HG03558 (cell line): ENCODE measurements around the gene CCRL2.
"Not testable (repeated sequence)": the region's sequence is repeated elsewhere in the genome, so short reads cannot be mapped to it uniquely, and the experiment has no call there.

Experiments used
- ATAC-seq: cut with Tn5 transposase; IDR thresholded peaks from one replicate; pipeline ENCODE4 v1.9.1; 2021; ENCODE audit warnings: moderate number of reproducible peaks; ENCODE audit not compliant: unreplicated experiment; ENCODE audit errors: extremely low read depth

Gene CCRL2

DNA sequence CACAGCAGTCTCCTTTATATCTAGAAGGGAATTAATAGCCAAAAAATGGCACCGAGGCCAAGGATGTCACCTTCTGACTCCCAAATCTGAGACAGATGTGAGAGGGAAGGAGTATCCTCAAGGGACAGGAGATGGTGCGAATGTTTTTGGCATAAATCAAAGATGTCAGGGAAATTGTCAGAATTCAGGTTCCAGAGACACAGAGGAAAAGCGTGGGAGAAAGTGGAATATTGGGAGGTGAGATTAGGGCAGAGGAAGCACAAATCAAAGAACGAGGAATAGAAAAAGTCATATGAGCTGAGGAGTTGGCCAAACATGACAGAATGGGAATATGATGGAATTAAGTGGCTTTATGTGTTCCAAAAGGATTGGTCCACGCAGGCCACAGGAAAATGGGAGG is 6.2 kb upstream of the CCRL2 start:
- ATAC-seq = no peak

DNA sequence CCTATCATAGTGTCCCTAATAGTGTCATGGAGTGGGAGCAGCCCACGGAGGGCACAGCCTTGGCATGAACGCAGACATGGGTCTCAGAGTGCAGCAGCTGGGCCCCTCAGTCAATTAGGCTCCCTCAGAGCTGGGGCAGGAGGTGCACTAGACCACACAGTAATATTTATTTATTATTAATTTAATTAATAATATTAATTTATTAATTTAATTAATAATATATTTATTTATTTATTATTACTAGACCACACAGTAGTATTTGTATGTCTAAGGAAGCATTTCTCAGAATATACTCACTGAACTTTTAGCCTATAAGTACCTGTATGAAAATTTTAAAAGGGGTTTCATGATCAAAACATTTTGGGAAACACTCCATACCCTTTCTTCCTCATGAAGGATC is 5.5 kb upstream of the CCRL2 start:
- ATAC-seq = no peak

DNA sequence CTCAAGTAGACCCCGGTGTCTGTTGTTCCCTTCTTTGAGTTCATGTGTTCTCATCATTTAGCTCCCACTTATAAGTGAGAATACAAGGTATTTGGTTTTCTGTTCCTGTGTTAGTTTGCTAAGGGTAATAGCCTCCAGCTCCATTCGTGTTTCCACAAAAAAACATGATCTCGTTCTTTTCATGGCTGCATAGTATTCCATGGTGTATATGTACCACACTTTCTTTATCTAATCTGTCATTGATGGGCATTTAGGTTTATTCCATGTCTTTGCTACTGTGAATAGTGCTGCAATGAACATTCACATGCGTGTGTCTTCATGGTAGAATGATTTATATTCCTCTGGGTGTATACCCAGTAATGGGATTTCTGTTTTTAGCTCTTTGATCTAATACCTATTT is 4.2 kb upstream of the CCRL2 start:
- not testable (repeated sequence) for ATAC-seq

DNA sequence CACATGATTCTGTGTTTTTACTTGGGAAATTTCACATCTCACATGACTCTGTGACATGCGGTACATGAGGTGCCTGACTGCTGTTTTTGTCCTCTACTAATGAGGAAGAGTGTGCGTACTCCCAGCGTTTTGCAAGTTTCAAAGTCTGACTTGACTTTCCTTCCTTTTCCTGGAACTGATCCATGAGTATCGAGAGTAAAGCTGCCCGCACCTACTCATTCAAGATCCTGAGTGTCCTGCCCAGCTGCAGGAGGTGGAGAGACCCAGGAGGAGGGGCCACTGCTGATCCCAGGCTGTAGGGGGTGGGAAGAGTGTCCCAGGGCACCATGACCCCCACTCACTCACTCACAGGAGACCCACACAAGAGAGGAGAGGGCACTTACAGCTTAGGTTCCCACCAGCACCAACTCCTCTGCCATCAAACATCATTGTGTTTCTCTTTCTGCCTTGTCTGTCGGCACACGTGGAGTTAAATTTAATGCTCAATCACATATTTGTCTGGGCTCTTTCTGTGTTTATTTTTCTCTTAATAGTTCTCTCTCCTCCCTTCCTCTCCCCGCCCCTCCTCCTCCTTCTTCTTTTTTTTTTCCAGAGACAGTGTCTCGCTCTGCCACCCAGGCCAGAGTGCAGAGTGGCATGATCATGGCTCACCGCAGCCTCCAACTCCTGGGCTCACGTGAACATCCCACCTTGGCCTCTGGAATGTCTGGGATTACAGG is 1.6 kb upstream of the CCRL2 start:
- no peak for ATAC-seq

DNA sequence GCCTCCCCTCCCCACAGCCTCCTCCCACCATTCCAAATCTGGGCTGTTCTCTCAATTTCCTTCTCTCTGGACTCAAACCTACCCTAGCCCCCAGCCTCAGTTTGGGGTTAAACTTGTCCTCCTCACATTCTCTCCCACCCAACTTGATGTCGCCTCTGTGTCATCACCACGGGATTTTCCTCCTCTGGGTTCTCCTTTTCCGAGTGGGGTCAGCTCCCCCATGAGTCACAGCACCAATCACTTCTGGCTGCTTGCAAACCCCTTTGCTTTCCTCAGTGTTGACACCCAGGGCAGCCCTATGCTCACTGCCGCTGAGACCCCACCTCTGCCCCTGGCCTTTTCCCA is 644 bp upstream of the CCRL2 start:
- no peak for ATAC-seq

DNA sequence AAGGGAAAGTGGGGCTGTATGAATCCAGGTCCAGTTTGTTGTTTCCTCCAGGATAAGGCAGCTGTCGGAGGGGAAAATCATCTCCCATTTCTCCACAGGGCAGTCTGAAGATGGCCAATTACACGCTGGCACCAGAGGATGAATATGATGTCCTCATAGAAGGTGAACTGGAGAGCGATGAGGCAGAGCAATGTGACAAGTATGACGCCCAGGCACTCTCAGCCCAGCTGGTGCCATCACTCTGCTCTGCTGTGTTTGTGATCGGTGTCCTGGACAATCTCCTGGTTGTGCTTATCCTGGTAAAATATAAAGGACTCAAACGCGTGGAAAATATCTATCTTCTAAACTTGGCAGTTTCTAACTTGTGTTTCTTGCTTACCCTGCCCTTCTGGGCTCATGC is 911 bp downstream of the CCRL2 start:
- ATAC-seq = no peak

DNA sequence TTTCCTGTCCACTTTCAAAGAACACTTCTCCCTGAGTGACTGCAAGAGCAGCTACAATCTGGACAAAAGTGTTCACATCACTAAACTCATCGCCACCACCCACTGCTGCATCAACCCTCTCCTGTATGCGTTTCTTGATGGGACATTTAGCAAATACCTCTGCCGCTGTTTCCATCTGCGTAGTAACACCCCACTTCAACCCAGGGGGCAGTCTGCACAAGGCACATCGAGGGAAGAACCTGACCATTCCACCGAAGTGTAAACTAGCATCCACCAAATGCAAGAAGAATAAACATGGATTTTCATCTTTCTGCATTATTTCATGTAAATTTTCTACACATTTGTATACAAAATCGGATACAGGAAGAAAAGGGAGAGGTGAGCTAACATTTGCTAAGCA is 1.8 kb downstream of the CCRL2 start:
- ATAC-seq = no peak

DNA sequence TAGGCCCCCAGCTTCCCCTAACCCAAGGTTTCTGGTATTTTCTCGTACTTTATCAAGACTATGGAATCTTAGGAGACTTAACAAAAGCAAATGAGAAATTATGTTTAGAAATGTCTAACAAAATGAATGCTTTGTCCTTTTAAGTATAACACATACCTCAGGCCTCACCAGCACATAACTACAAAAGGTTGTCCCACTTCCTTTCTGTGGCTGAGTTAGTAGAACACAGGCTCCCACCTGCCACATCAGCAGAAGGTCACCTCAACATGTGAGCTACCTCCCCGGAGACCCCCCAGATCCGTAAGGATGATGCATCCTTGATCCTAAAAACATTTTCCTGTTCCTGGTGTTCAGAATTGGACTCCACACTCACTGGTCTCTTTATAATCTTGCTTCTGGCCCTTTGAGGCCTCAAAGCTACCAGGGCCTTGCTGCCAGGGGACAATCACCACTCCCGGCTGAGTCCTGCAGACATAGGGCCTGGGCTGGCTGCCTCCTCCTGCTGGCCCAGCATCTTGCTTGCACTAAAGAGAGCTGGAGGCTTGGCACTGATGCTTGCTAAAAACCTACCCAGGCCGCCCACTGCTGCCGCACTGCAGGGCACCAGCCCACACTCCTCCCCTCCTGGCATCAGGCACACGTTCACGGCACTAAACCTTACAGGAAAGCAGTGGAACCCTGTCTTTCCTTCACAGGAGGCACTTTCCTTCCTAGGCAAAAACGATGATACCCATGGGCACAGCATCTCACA is 2.9 kb downstream of the CCRL2 start:
- no peak for ATAC-seq

DNA sequence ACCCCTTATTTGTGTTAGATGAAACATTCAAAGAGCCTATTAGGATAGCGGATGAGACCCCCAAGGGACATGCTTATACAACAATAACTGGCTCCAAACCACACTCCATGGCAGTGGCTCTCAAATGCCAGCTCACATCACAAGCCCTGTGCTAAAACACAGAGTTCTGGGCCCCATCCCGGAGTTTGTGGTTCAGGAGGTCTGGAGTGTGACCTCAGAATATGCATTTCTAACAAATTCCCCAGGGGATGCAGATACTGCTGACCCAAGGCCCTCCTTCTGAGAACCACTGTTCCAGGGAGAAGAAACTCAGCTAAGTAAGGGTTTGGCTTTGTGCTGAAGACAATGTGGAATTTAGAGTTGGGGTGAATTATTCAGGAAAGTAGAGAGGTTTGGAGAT is 3.6 kb downstream of the CCRL2 start:
- no peak for ATAC-seq

DNA sequence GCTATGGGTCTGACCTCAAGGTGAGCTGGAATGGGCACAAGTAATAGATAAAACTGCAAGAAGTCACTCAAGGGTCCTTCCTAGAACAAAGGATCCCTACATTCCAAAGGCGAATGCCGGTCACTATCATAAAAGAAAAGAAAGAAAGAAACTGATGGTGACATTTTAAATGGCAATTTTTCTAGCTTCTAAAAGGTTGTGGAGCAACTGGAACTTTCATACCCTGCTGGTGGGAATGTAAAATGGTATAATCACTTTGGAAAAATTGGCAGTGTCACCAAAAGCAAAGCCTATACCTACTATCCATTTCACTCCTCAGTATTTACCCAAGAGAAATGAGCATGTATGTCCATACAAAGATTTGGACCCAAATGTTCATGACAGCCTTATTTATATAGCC is 4.2 kb downstream of the CCRL2 start:
- ATAC-seq = no peak

DNA sequence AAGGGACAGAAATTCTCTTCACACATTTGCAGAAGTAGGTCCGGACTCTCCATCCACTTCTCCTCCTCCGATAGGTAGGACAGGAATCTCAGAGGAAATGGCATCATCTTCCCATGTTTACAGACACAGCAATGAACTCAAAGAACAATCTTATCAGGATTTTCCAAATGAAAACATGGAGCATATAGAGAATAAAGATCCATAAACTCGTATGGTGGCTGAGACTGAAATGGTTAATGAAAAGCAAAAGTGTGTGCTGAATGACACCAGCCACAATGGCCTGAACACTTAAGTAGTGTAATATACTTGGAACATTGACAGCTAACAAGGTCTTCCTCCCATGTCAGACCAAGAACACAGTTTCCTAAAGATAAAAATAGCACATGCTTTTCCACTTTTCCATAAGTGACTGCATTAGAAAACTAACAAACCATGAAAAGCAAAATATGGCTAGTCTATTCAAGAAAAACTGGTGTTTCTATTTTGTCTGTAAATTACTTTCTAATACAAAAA is 5.8 kb downstream of the CCRL2 start:
- ATAC-seq = no peak

DNA sequence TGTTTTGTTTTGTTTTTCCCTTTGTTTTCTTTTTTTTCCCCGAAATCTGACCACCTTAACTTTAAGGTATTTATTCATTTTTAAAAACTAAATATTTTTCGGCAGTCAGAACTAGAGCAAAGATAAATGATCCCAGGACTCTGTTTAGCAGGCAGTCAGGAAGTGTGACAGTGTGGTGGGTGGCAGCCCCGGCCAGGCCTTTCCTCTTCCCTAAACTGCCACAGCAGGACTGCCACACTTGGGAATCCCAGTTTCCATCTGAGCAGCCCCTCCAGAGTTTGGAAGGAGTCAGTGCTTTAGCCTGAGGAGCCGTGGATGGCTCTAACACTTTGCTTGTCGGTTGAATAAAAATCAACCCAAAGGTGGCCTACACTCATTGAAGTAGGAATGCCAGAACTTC is 6.9 kb downstream of the CCRL2 start:
- no peak for ATAC-seq

DNA sequence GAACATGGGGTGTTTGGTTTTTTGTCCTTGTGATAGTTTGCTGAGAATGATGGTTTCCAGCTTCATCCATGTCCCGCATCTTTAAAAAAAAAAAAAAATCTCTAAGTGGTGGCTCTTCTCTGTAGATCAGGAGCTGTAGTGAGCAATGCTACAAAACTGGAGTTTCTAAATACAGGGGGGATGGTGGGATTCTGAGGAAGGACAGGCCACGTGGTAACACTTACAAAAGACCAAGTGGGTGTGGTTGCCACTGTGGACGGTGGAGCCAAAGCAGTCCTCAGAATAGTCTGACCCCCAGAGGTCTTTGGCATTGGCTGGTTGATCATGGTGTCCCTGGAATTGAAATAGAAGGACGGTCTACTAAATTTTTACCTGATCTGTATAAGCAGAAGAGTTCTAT is 7.7 kb downstream of the CCRL2 start:
- ATAC-seq = no peak

DNA sequence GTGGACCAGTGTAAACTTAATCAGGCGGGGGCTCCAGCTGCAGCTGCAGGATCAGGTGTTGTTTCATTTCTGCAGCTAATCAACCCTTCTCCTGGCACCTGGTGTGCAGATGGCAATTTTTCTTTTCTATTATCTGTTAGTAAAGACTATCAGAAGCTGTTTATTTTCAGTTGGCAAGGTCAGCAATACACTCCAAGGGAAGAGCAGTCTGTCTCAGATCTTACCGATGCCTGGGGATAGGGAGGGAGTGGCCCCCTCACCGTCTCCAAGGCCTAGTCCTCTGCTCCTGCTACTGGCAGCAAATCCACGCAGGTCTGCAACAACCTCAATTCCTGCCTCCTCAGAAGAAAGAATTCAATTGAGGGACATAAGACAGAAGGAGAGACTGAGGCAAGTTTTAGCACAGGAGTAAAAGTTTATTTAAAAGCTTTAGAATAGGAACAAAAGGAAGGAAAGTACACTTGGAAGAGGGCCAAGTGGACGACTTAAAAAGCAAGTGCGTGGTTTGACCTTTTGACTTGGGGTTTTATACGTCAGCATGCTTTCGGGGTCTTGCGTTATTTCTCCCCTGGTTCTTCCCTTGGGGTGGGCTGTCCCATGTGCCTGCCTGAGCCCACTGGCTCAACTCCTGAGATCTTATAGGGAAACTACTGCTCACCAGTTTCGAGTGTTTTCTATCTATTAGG is 9.2 kb downstream of the CCRL2 start:
- ATAC-seq = no peak

DNA sequence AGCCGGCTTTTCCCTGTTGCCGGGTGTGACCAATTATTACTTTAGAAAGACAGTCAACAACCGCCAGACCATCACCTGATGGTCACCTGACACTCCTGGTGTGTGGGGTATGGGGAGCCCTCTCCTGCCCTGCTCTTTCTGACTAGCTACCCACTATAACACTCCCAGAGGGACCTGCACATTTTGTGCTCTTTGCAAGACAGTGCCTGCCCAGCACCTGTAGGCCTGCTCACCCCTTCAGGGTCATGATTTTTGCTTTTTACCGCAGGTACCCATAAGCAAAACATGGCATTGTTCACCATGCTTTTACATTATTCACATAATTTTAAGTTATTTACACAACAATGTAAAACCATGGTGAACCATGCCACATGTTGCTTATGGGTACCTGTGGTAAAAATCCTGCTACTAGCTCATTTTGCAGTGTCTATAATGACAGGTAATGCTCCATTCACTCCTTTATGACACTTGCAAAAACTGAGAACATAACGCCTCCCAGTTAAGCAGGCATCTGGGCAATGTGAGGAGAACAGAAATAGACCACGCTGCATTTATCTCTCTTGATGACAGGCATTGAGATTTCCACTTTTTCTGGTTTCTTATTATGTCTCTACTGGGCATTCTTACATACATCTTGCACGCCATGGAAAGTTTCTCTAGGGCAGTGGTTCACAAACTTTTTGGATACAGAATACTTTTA is 9.9 kb downstream of the CCRL2 start:
- no peak for ATAC-seq

DNA sequence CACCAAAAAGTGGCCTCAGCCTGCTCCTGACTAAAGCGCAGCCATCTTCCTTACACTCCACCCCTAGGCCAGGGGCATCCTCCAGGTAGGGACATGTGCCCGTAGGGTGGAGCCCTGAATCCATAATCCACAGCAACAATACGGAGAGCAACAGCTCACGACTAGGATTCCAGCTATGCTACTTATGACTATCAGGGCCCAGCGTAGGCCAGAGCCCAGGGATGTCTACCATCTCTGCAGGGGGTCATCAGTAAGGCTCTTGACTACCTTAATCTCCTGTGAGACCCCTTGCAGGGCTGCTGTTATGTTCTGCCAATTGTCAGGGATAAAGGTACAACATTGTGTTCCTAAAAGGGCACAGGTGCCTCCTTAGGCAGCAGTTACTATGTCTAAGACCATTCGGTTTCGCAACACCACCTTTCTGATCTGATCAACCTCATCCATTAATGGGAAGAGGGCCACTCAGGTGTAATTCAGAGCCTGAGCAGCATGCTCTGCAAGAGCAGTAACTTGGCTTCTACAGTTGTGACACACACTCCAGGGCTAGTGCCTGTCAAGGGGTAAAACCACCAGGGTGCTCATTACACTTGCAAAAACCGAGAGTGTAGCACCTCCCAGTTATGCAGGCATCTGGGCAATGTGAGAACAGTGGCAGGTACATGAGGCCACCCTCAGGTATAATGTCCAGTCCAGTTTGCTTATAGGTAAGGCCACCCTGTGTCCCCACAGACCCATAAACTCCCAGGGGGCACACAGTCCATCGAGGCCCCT is 11.0 kb downstream of the CCRL2 start:
- ATAC-seq = no peak

DNA sequence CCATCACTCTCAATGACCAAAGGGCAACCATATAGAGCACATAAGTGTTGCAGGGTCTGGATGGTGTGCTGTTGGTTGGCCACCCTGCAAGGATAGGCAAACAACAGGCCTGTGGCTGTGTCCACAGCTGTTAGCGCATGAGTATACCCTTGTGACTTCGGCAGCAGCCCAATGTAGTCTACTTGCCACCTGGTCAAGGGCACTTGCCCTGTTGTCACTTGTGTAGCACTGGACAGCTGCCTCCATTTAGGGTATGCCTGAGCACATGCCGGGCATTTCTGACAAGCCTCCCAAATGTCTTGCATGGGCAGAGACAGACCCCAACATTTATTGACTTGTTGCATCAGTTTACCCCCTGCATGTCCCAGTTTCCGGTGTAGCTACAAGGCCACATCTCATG is 12.8 kb downstream of the CCRL2 start:
- no peak for ATAC-seq

DNA sequence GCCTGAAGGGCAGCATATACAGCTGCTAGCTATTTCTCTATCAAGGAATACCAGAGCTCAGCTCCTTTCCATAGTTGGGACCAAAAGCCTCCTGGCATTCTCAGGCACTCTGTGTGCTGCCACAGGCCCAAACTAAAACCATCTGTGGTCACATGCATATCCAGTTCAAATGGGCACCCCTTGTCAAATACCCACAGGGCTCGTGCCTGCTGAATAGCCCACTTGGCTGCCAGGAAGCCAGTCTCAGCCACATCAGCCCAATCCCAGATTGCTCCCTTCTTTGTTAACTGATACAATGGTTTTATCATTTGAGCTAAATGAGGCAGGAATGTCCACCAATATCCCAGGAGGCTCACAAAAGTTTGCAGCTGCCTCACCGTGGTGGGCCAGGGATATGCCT is 13.9 kb downstream of the CCRL2 start:
- no peak for ATAC-seq

DNA sequence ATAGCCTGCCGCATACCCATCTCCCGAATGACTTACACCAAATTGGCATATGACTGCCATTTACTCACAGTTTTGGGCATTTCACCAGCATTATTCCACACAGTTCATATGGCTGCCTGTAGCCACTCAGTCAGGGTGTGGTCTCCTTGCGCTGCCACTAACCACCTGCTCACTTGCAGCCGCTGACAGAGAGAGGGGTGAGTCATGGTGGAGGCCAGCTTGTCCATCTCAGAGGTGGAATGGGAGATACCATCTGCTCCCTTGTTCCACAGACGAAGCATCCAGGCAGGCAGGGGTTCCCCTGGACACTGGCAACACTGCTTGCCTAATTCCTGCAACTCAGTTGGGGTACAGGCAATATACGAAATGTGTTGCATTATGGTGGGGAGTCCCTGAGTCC is 15.6 kb downstream of the CCRL2 start:
- ATAC-seq = no peak

DNA sequence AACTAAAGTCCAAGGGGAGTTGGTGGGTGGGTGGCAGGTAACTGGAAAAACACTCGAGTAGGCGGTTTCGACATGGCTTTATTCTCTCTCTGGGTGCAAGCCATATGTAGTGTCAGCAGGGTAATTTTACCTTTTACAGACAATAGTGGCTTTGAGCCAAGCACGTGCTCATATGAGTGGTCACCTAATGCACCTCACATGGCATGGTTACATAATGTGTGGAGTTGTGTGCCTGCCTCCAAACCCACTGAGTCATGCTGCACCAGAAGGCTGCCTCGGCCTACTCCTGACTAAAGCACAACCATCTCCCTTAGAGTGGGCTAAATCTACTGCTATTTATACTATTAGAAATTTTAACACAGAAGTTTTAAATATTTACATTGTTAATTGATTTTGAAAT is 16.5 kb downstream of the CCRL2 start:
- ATAC-seq = no peak
